Suprapubic skin (tissue), 4 donors: Measurements from ENCODE around the gene RPS21. TPM values are rescaled to one million over a fixed set of nuclear protein-coding genes. Genes with fewer than 3 reads are reported as not detected.

Source experiments
- DNase-seq, 2 donors: peaks; one replicate each; pipeline ENCODE4 v3.0.0-alpha.2; 2019; ENCODE audit warnings: low spot score in 2 of 2
- H3K27ac ChIP-seq: fragments of 200-600 bp; sonication (generic); one replicate; pipeline ENCODE4 v1.5.1; 2019
- H3K27me3 ChIP-seq: fragments of 200-600 bp; sonication (generic); one replicate; pipeline ENCODE4 v1.5.1; 2019
- H3K36me3 ChIP-seq: fragments of 200-600 bp; sonication (generic); one replicate; pipeline ENCODE4 v1.5.1; 2019
- H3K4me1 ChIP-seq: fragments of 200-600 bp; sonication (generic); one replicate; pipeline ENCODE4 v1.5.1; 2019
- H3K4me3 ChIP-seq: fragments of 200-600 bp; sonication (generic); one replicate; pipeline ENCODE4 v1.5.1; 2019; ENCODE audit warnings: mild to moderate bottlenecking
- H3K9me3 ChIP-seq: fragments of 200-600 bp; sonication (generic); one replicate; pipeline ENCODE4 v1.5.1; 2019
- EP300 ChIP-seq: sonication (generic); formaldehyde crosslinking; IDR thresholded peaks from one replicate; pipeline ENCODE4 v1.6.1; 2017; ENCODE audit warnings: antibody characterized with exemption
- POLR2A ChIP-seq, 2 donors: fragments of 450-650 bp; IDR thresholded peaks; one replicate each; pipeline ENCODE4 v1.6.1; 2017; ENCODE audit warnings: antibody characterized with exemption in 2 of 2, mild to moderate bottlenecking in 2 of 2, moderate library complexity in 2 of 2
- POLR2AphosphoS5 ChIP-seq, 3 donors: sonication (generic); formaldehyde crosslinking; IDR thresholded peaks; one replicate each; pipeline ENCODE4 v1.6.1; 2017; ENCODE audit warnings: antibody characterized with exemption in 3 of 3
- WGBS: methylation state at CpG from one replicate; pipeline ENCODE4 v1.1.5; 2018; 5-methylcytosine and 5-hydroxymethylcytosine counted together
- total RNA-seq, 4 donors: library from RNA; depleted of rRNA; stranded (reverse); fragments of >200 nt; gene quantifications; one replicate each; pipeline ENCODE4 v1.1.0, GENCODE V29; 2016
- TF ChIP-seq, protein P1 (sequence below), 2 donors: fragments of 200-600 bp in 1 of 2; fragments of 450-650 bp in 1 of 2; sonication (generic) in 1 of 2; IDR thresholded peaks; one replicate each; pipeline ENCODE4 v1.5.1; 2016 to 2019; ENCODE audit warnings: antibody characterized with exemption in 2 of 2, mild to moderate bottlenecking in 1 of 2, moderate library complexity in 1 of 2

Gene RPS21
- total RNA-seq, 4 donors from 2014 or later, result 1,604 to 3,217 (median 2,363) TPM

GRCh38 chr20:62413896-62414481, 27.1 kb downstream of the RPS21 start:
- no peak for DNase-seq
- Histone ChIP-seq H3K36me3 (no peaks in the 10 kb centered on the region), H3K4me3 (no peak overlapping the region), H3K27me3 (peaks cover 16% of the 10 kb centered on the region), H3K27ac (no peak overlapping the region), H3K9me3 (no peaks in the 10 kb centered on the region), H3K4me1 (peaks cover 11% of the 10 kb centered on the region)
- TF ChIP-seq EP300 (no peak), POLR2A (IDR thresholded peaks at IDR 0.05) (no peak), POLR2AphosphoS5 (IDR thresholded peaks at IDR 0.05) (no peak)
- TF ChIP-seq, protein P1, sequence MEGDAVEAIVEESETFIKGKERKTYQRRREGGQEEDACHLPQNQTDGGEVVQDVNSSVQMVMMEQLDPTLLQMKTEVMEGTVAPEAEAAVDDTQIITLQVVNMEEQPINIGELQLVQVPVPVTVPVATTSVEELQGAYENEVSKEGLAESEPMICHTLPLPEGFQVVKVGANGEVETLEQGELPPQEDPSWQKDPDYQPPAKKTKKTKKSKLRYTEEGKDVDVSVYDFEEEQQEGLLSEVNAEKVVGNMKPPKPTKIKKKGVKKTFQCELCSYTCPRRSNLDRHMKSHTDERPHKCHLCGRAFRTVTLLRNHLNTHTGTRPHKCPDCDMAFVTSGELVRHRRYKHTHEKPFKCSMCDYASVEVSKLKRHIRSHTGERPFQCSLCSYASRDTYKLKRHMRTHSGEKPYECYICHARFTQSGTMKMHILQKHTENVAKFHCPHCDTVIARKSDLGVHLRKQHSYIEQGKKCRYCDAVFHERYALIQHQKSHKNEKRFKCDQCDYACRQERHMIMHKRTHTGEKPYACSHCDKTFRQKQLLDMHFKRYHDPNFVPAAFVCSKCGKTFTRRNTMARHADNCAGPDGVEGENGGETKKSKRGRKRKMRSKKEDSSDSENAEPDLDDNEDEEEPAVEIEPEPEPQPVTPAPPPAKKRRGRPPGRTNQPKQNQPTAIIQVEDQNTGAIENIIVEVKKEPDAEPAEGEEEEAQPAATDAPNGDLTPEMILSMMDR (IDR thresholded peaks at IDR 0.05), result no peak
- whole genome bisulfite sequencing, result 84% methylated on average over 5 of the region's 22 CpGs

DNA sequence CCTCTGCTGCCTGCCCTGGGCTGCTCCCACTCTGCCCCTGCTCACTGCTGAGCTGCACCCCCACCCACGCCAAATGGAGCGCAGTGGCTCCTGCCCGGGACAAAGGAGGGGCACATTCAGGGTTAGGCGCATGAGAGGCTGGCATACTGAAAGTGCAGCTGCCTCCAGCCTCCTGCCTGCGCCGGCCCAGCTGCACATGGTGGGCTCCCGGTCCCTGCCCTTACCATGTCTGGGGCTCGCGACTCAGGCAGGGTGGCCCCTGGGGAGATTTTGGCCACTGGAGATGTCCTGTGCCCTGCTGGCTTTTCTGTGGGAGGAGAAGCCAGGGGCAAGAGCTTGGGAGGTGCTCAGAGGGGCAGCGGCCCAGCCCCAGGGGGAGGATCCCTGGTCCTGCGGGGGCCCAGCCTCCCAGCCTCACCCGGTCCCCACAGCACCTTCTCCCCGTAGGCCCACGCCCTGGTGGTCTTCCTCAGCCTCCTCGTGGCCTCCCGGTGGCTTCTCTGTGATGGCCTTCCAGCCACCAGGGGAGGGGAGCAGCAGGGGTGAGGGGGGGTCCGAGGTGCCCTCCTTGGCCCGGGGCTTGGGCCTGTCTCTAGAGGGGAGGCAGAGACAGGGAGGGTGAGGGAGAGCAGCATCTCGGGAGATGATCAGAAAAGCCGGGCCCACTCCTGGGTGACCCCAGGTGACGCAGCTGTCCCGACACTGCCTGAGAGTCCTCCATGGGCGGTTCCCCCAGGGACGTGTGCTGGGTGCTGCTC, 28.6 kb downstream of the RPS21 start:
- Histone ChIP-seq H3K4me1 (no peaks in the 10 kb centered on the region), H3K4me3 (no peak overlapping the region), H3K27ac (no peak overlapping the region), H3K9me3 (no peaks in the 10 kb centered on the region), H3K36me3 (no peaks in the 10 kb centered on the region), H3K27me3 (peaks cover 21% of the 10 kb centered on the region)
- TF ChIP-seq, protein P1 (IDR thresholded peaks at IDR 0.05), result no peak
- TF ChIP-seq POLR2AphosphoS5 (IDR thresholded peaks at IDR 0.05) (no peak), EP300 (no peak), POLR2A (IDR thresholded peaks at IDR 0.05) (no peak)
- WGBS, result 63% methylated on average over 8 of the region's 24 CpGs
- DNase-seq, result no peak

DNA sequence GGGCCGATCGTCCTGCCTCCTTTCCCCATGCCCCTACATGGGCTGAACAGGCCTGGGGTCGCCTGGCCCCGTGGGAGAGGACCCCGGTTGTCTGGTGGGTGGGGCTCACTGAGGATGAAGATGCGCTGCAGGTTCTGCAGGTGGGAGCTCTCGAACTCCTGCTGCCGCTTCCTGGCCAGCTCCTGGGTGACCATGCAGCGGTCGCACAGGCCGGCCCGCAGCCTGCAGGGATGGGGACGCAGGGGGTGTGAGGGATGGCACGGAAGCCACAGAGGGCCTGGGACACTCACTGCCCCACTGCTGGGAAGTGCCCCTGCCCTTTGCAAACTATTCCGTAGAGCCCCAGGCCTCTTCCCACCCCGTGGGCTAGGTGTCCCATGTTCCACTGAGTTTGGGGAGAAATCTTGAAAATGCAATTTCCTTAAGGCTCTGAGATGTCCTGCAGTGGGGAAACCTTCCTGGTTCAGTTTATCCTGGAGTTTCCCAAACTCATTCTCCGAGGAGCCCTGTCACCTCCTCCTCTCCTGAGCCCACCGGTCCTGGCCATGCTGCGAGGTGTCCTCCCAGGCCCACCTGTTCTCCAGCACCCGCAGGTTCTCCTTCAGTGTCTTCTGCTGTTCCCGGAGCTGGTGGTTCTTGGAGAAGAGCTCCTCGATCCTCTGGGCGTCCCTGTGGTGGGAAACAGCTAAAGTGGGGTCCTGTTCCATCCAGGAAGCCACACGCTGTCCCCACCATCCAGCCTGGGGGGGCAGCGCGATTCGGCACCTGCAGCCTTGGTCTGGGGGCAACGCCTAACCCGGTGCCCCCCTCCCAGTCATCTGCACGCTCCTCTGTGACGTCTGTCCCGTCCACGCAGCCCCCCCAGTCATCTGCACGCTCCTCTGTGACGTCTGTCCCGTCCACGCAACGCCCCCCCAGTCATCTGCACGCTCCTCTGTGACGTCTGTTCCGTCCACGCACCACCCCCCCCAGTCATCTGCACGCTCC, 30.0 kb downstream of the RPS21 start:
- Histone ChIP-seq H3K9me3 (no peaks in the 10 kb centered on the region), H3K4me1 (no peaks in the 10 kb centered on the region), H3K27me3 (peaks cover 21% of the 10 kb centered on the region), H3K4me3 (no peak overlapping the region), H3K27ac (no peak overlapping the region), H3K36me3 (no peaks in the 10 kb centered on the region)
- TF ChIP-seq, protein P1 (IDR thresholded peaks at IDR 0.05), result no peak
- TF ChIP-seq POLR2AphosphoS5 (IDR thresholded peaks at IDR 0.05) (no peak), POLR2A (IDR thresholded peaks at IDR 0.05) (no peak), EP300 (no peak)
- no peak for DNase-seq
- WGBS, result 80% methylated on average over 33 of the region's 43 CpGs

GRCh38 chr20:62417981-62418708, 31.2 kb downstream of the RPS21 start:
- H3K27me3 ChIP-seq, result peaks cover 27% of the 10 kb centered on the region
- DNase-seq, result no peak
- no peak overlapping the region for H3K4me3 ChIP-seq
- H3K9me3 ChIP-seq, result no peaks in the 10 kb centered on the region
- H3K36me3 ChIP-seq, result no peaks in the 10 kb centered on the region
- 87% methylated on average over 20 of the region's 25 CpGs for whole genome bisulfite sequencing
- TF ChIP-seq, protein P1 (IDR thresholded peaks at IDR 0.05), result no peak
- TF ChIP-seq EP300, result no peak
- H3K27ac ChIP-seq, result no peak overlapping the region
- H3K4me1 ChIP-seq, result no peaks in the 10 kb centered on the region
